HepG2 (cell line): ENCODE data around the gene PPFIA3. TPM values are rescaled to one million over a fixed set of nuclear protein-coding genes. Genes with fewer than 3 reads are reported as not detected.
A peak's percentile ranks its signal among the peaks of the same experiment; 100 is the strongest.

Experiments
- FOSL1 ChIP-seq: sonication (generic); formaldehyde crosslinking; IDR thresholded peaks from 2 replicates; pipeline ENCODE4 v1.9.0; 2021; ENCODE audit warnings: missing genetic modification reagents, borderline replicate concordance
- MEIS1 ChIP-seq: sonication (generic); formaldehyde crosslinking; IDR thresholded peaks from 2 replicates; pipeline ENCODE4 v1.9.0; 2021; ENCODE audit warnings: mild to moderate bottlenecking, missing genetic modification reagents, moderate library complexity, borderline replicate concordance
- MXD4 ChIP-seq: IDR thresholded peaks from 2 replicates; pipeline ENCODE4 v1.6.1; 2016; ENCODE audit warnings: mild to moderate bottlenecking, missing biosample characterization, missing genetic modification reagents
- NKX3-1 ChIP-seq: sonication (generic); formaldehyde crosslinking; IDR thresholded peaks from 2 replicates; pipeline ENCODE4 v1.5.0; 2020; ENCODE audit warnings: missing genetic modification reagents
- SOX13 ChIP-seq, 3 experiments: fragments of 450-650 bp in 1 of 3; sonication (generic) in 1 of 3; formaldehyde crosslinking in 1 of 3; IDR thresholded peaks in 2 of 3; conservative IDR thresholded peaks in 1 of 3; 2 replicates each; pipeline versions ENCODE4 v1.5.0 to v1.6.1; 2016 to 2020; ENCODE audit warnings: antibody characterized with exemption in 1 of 3, mild to moderate bottlenecking in 1 of 3, missing compliant biosample characterization in 1 of 3, missing genetic modification reagents in 1 of 3, moderate library complexity in 1 of 3
- ZNF780A ChIP-seq: sonication (generic); formaldehyde crosslinking; IDR thresholded peaks from 2 replicates; pipeline ENCODE4 v1.8.0; 2022; ENCODE audit warnings: mild to moderate bottlenecking, missing genetic modification reagents, moderate library complexity
- ZNF790 ChIP-seq: sonication (generic); formaldehyde crosslinking; IDR thresholded peaks from 2 replicates; pipeline ENCODE4 v1.8.0; 2022; ENCODE audit warnings: missing genetic modification reagents, mild to moderate bottlenecking, borderline replicate concordance
- ZSCAN29 ChIP-seq: sonication (generic); formaldehyde crosslinking; conservative IDR thresholded peaks from 2 replicates; pipeline ENCODE4 v1.4.0; 2020; ENCODE audit warnings: mild to moderate bottlenecking, missing genetic modification reagents
- polyA plus RNA-seq, 8 experiments: library from polyadenylated mRNA; depleted of rRNA in 3 of 8; stranded (reverse) in 7 of 8; unstranded in 1 of 8; fragments of >200 nt; fragmentation: Illumina TruSeq in 4 of 8; extraction: Trizol in 4 of 8; gene quantifications; 2 replicates each; pipeline versions ENCODE4 v1.2.1 to v1.2.3, GENCODE V29; 2011 to 2016; ENCODE audit warnings: low read depth in 4 of 8, missing spikeins in 1 of 8, mixed read lengths in 1 of 8; ENCODE audit not compliant: insufficient read depth in 1 of 8
- total RNA-seq, 5 experiments: library from RNA; depleted of rRNA; stranded (reverse); fragments of >200 nt; fragmentation: Illumina TruSeq; extraction: Trizol; gene quantifications; 2 replicates each; pipeline ENCODE4 v1.2.3, GENCODE V29; 2016; ENCODE audit warnings: low read depth in 1 of 5
- TF ChIP-seq, protein P1 (sequence below), 2 experiments: sonication (generic) in 1 of 2; formaldehyde crosslinking in 1 of 2; IDR thresholded peaks; 2 replicates each; pipeline versions ENCODE4 v1.5.1 to v1.6.1; 2011 to 2020; ENCODE audit warnings: borderline replicate concordance in 1 of 2, low read depth in 1 of 2, low read length in 1 of 2, mild to moderate bottlenecking in 1 of 2, missing genetic modification reagents in 1 of 2, moderate library complexity in 1 of 2
- TF ChIP-seq, protein P2 (sequence below): sonication (generic); formaldehyde crosslinking; IDR thresholded peaks from 2 replicates; pipeline ENCODE4 v1.4.0; 2020; ENCODE audit warnings: mild to moderate bottlenecking, missing genetic modification reagents
- TF ChIP-seq, protein P3 (sequence below): sonication (generic); formaldehyde crosslinking; IDR thresholded peaks from 2 replicates; pipeline ENCODE4 v1.4.0; 2020; ENCODE audit warnings: mild to moderate bottlenecking, missing genetic modification reagents
- TF ChIP-seq, protein P4 (sequence below): sonication (generic); formaldehyde crosslinking; IDR thresholded peaks from 2 replicates; pipeline ENCODE4 v1.4.0; 2020; ENCODE audit warnings: missing genetic modification reagents; ENCODE audit errors: not compliant biosample characterization
- TF ChIP-seq, protein P5 (sequence below): sonication (generic); formaldehyde crosslinking; IDR thresholded peaks from 2 replicates; pipeline ENCODE4 v1.4.0; 2020; ENCODE audit warnings: mild to moderate bottlenecking, missing genetic modification reagents

Gene PPFIA3
- total and polyA plus RNA-seq, 2 of the 13 experiments (the other 11 are each of a cell fraction or from before 2014, with no cell fraction given) = 6.7 to 8.6 TPM

DNA sequence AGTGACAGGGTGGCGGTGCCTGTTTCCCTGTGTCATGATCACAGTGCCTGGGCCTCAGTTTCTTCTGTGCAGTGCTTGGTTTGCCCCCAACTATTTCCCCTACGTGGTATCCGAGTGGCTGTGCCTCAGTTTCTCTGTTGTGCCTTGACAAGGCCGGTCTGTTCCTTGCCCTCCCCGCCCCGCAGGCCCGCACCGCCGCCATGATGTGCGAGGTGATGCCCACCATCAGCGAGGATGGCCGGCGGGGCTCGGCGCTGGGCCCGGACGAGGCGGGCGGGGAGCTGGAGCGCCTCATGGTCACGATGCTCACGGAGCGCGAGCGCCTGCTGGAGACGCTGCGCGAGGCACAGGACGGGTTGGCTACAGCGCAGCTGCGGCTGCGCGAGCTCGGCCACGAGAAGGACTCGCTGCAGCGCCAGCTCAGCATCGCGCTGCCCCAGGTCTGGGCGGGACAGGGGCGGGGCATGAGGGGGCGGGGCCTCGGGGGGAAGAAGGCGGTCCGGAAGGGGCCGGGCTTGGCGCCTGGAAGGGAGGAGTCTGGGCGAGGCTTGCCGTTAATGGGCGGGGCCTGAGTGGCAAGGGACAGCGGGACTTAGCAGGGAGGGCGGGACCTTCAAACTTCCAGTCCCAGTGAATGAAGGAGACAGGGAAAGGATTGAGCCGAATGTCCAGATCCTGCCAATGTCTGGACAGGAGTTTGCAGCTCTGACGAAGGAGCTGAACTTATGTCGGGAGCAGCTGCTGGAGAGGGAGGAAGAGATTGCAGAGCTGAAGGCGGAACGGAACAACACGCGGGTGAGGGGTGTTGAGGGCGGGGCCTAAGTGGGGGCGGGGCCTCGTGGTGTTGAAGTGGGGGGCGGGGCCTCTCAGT lies 8.6 kb downstream of the PPFIA3 start (continued):
- TF ChIP-seq, protein P1, sequence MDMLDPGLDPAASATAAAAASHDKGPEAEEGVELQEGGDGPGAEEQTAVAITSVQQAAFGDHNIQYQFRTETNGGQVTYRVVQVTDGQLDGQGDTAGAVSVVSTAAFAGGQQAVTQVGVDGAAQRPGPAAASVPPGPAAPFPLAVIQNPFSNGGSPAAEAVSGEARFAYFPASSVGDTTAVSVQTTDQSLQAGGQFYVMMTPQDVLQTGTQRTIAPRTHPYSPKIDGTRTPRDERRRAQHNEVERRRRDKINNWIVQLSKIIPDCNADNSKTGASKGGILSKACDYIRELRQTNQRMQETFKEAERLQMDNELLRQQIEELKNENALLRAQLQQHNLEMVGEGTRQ (IDR thresholded peaks at IDR 0.05; ENCODE audit: low read depth, low read length) = no peak
- TF ChIP-seq, protein P1 (CRISPR knock-in tag; IDR thresholded peaks at IDR 0.05; ENCODE audit: borderline replicate concordance) = no peak
- TF ChIP-seq, protein P2, sequence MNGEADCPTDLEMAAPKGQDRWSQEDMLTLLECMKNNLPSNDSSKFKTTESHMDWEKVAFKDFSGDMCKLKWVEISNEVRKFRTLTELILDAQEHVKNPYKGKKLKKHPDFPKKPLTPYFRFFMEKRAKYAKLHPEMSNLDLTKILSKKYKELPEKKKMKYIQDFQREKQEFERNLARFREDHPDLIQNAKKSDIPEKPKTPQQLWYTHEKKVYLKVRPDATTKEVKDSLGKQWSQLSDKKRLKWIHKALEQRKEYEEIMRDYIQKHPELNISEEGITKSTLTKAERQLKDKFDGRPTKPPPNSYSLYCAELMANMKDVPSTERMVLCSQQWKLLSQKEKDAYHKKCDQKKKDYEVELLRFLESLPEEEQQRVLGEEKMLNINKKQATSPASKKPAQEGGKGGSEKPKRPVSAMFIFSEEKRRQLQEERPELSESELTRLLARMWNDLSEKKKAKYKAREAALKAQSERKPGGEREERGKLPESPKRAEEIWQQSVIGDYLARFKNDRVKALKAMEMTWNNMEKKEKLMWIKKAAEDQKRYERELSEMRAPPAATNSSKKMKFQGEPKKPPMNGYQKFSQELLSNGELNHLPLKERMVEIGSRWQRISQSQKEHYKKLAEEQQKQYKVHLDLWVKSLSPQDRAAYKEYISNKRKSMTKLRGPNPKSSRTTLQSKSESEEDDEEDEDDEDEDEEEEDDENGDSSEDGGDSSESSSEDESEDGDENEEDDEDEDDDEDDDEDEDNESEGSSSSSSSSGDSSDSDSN (CRISPR knock-in tag) = peak; percentile 91
- TF ChIP-seq MEIS1 (peak; percentile 89), ZSCAN29 (CRISPR knock-in tag) (peak; percentile 35; the same call in 1 of the 2 replicates), MXD4 (peak; percentile 98), ZNF790 (peak; percentile 98), FOSL1 (CRISPR knock-in tag) (peak; percentile 68), SOX13 (IDR thresholded peaks at IDR 0.05) (no peak; the same call in 1 of the 2 replicates), SOX13 (CRISPR knock-in tag; conservative IDR thresholded peaks at IDR 0.05 in 1 of 2, IDR thresholded peaks at IDR 0.05 in 1 of 2) (peak in 1 of 2 experiments; percentile 63; a peak in 1 of 4 replicates), ZNF780A (CRISPR knock-in tag) (peak; percentile 97), NKX3-1 (CRISPR knock-in tag) (peak; percentile 100)
- TF ChIP-seq, protein P3, sequence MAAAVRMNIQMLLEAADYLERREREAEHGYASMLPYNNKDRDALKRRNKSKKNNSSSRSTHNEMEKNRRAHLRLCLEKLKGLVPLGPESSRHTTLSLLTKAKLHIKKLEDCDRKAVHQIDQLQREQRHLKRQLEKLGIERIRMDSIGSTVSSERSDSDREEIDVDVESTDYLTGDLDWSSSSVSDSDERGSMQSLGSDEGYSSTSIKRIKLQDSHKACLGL (CRISPR knock-in tag) = peak; percentile 99
- TF ChIP-seq, protein P4, sequence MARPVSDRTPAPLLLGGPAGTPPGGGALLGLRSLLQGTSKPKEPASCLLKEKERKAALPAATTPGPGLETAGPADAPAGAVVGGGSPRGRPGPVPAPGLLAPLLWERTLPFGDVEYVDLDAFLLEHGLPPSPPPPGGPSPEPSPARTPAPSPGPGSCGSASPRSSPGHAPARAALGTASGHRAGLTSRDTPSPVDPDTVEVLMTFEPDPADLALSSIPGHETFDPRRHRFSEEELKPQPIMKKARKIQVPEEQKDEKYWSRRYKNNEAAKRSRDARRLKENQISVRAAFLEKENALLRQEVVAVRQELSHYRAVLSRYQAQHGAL (CRISPR knock-in tag) = peak; percentile 99
- TF ChIP-seq, protein P5, sequence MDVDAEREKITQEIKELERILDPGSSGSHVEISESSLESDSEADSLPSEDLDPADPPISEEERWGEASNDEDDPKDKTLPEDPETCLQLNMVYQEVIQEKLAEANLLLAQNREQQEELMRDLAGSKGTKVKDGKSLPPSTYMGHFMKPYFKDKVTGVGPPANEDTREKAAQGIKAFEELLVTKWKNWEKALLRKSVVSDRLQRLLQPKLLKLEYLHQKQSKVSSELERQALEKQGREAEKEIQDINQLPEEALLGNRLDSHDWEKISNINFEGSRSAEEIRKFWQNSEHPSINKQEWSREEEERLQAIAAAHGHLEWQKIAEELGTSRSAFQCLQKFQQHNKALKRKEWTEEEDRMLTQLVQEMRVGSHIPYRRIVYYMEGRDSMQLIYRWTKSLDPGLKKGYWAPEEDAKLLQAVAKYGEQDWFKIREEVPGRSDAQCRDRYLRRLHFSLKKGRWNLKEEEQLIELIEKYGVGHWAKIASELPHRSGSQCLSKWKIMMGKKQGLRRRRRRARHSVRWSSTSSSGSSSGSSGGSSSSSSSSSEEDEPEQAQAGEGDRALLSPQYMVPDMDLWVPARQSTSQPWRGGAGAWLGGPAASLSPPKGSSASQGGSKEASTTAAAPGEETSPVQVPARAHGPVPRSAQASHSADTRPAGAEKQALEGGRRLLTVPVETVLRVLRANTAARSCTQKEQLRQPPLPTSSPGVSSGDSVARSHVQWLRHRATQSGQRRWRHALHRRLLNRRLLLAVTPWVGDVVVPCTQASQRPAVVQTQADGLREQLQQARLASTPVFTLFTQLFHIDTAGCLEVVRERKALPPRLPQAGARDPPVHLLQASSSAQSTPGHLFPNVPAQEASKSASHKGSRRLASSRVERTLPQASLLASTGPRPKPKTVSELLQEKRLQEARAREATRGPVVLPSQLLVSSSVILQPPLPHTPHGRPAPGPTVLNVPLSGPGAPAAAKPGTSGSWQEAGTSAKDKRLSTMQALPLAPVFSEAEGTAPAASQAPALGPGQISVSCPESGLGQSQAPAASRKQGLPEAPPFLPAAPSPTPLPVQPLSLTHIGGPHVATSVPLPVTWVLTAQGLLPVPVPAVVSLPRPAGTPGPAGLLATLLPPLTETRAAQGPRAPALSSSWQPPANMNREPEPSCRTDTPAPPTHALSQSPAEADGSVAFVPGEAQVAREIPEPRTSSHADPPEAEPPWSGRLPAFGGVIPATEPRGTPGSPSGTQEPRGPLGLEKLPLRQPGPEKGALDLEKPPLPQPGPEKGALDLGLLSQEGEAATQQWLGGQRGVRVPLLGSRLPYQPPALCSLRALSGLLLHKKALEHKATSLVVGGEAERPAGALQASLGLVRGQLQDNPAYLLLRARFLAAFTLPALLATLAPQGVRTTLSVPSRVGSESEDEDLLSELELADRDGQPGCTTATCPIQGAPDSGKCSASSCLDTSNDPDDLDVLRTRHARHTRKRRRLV = peak; percentile 73; the same call in 1 of the 2 replicates
